ENCODE measurements around the gene ADIPOR2.

Gene ADIPOR2

DNA sequence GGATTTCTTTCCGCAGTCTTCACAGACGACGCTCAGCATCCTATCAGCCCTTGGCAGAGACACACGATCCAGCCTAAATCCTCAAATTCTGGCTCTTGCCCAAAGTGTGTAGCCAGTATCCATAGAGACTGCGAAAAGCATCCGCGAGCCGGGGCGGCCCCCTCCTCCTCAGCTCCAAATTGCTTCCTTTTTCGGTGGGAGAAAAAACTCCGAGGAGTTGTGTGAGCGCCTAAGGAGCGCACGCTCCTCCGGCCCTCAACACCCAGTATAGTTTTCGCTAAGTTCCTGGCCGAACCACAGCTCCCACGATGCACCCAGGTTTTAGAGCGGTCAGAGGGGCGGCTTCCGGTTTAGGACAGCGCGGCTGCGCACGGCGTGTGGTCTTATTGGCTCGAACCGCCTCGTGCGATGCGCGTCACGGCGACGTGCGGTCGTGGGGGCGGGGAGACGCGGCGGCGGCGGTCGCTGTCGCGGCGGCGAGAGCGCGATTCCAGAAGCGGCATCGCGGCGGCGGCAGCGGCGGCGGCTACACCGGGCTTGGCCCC, at the start of gene ADIPOR2:
TSS of gene ADIPOR2 (plus strand) at position 493 of the 545 bp plus-strand sequence. CDS start 63,274 bp downstream, outside the sequence.
- peak; percentile 97 for DNase-seq (ENCODE audit: low spot score)

DNA sequence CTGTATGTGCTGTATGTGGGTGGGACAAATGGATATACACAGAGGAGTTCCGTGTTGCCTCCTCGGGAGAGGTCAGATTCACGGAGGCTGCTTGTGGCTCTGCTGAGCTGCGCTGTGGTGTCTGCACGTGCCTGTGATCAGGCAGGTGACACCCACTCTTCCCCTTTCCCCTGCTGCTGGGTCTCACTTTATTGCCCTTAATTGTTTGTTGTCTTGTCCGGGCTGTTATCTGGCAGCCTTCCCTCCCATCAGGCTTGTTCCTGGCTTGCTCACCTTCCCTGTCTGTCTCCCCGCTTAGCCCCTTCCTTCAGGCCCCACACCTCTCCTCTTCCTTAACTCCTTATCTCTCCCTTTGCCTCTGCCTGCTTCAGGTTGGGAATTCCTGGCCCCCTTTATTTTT, 48.4 kb upstream of the ADIPOR2 start:
- no peak for DNase-seq (ENCODE audit: low spot score)

DNA sequence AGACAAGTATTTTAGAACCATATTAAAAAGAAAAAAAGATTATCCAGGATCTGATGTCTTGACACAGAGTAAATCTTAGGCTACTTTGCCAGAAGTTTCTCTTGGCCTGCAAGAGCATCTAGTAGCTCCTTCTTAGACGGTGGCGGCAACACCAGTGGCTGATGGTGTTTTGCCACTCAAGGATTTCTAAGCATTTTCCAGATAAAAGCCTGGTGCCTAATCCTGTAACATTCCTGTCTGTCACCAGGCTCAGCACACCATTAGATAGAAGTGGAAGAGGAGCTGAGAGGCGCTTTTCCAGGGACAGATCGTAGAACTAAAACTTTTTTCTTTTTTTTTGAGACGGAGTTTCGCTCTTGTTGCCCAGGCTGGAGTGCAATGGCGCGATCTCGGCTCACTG, 47.8 kb upstream of the ADIPOR2 start:
- DNase-seq (ENCODE audit: low spot score), result no peak

DNA sequence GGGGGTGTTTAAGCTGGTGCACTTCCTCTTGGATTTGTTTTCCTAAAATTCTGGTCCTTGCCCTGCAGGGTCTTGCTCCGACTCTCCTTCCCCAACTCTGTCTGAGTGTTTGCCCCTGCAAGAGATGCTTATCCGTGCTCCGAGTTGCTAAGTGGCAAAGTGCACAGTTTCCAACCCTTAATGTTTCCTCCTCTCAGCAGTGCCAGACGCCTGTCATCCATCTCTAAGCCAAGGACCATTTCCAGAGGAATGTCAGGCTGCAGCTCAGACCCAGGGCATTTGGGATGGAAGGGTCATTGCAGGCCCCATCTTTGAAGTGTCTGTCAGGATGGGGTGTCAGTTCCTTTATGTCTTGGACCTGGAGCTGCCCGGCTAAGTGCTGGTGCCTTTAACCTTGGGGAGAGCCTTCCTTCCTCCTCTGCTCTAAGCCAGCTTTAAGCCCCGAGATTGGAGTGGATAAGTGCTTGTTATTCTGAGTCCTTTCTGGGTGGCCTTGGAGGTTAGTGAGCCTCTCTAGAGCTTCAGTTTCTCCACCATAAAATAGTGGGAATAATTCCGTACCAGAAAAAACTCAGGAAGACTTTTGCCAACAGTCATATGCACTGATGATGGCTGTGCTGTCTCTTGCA, 46.9 kb upstream of the ADIPOR2 start:
- DNase-seq (ENCODE audit: low spot score), result no peak

- no peak for DNase-seq (ENCODE audit: low spot score)
Observed at GRCh38 chr12:1644534-1645438, 46.1 kb upstream of the ADIPOR2 start.

DNA sequence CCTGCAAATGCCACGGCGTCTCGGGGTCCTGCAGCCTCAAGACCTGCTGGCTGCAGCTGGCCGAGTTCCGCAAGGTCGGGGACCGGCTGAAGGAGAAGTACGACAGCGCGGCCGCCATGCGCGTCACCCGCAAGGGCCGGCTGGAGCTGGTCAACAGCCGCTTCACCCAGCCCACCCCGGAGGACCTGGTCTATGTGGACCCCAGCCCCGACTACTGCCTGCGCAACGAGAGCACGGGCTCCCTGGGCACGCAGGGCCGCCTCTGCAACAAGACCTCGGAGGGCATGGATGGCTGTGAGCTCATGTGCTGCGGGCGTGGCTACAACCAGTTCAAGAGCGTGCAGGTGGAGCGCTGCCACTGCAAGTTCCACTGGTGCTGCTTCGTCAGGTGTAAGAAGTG, 45.1 kb upstream of the ADIPOR2 start:
- no peak for DNase-seq (ENCODE audit: low spot score)

GRCh38 chr12:1646569-1647284, 44.1 kb upstream of the ADIPOR2 start:
- DNase-seq (ENCODE audit: low spot score), result no peak

DNA sequence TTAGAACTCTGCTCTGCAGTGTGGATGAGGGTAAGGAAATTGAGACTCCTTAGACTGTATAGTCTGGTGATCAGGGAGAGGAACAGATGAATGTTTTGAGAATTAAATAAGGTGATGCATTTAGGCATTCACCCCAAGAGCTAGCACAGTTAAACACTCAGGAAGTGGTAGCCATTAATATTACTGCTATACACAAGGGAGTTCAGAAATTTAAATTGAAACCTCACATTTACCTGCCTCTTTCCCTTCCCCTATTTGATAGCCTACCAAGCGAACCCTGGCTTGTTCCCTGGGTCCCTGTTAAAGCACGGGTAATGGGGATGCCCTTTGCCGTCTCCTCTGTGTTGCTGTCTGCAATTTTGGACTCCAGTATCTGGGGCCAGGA, 43.6 kb upstream of the ADIPOR2 start:
- DNase-seq (ENCODE audit: low spot score), result no peak

DNA sequence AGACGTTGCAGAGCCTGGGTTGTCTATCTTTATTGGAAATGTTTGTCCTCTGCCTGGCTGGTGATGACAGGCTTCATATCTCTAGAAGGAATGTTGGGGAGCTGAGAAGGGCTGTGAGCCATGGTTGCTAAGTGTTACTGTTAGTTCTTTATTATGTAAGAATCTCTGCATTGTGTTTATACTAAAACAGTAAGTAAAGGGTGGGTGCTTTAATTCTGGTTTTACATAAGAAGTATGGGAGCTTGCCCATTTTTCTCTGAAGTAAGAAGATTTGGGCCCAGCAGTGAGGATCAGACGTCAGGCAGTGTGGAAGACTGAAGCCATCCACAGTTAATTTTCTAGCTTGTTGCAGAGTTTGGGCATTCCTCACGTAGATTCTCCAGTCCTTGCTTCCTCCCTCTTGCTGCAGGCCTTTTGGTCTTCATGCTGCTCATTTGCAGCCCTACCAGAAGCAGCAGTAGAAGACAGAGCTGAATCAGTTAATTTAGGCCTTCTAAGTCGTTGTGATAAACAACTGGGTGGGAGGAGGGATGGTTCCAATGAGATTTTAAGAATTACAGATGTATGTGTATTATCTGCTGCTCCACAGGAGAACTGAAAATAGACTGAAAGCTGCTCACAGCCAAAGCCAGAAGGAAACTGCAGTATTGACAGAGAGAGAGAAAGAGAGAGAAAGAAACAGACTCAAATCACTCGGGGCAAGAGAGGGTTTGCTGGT, 40.5 kb upstream of the ADIPOR2 start:
- no peak for DNase-seq (ENCODE audit: low spot score)

DNA sequence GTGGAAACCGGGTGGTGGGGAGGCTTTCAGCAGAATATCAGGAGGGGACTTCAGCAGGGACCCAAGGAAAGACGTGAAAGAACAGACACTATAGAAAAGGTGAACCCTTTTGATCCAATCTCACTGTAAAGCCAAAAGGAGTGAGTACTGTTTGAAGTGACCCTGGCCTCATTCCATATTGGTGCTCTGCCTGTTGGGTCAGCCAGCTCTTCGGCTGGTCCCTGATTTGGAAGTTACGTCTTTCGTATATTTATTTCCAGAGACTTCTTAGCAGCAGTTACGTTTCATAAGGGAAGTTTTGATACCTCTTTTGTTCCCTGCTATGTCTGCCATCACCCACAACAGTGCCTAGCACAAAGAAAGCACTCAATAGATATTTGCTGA, 39.9 kb upstream of the ADIPOR2 start:
- DNase-seq (ENCODE audit: low spot score), result no peak

DNA sequence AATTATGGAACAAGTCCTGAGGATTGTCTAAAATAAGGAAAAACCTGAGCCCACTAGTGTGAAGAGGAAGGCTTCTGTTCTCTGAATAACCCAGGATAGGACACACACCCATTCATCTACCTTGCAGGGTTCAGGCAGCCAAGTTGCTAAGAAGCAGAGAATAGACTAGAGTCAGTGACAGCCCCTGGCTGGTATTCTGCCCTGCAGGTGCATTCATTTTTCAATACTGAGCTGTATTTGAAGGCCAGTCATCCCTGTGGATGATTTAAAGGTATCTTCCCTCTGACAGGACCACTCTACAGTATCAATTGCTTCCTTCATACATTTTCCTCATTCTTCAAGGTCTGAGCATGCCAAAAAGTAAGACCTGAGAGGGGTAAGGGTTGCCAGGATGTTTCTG, 38.9 kb upstream of the ADIPOR2 start:
- no peak for DNase-seq (ENCODE audit: low spot score)

DNA sequence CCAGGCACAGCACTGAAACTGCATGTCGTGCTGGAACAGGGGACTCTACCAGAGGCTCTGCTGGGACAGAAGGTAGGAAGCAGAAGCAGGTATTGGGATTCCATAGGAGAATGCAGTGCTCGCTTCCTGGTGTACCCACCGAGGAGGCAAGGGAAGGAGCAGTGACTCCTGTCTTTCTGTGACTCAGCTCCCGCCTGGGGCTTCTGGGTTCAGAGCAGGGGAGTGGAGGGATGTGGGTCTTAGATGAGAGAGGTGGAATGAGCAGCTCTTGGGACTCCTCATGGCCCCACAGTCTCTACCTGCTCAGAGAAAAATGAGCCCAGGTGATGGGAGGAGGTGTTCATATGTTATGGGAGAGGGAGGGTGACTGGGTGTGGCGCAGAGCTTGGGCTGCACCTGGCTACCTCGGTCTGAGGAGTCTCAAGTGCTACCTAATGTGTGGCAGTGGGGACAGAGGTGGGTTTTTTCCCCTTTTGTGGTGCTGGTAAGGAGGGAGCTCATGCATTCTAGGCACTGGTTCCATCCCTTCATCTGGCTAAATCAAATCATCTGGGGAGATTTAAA, 35.6 kb upstream of the ADIPOR2 start:
- peak; percentile 12 for DNase-seq (ENCODE audit: low spot score)

DNA sequence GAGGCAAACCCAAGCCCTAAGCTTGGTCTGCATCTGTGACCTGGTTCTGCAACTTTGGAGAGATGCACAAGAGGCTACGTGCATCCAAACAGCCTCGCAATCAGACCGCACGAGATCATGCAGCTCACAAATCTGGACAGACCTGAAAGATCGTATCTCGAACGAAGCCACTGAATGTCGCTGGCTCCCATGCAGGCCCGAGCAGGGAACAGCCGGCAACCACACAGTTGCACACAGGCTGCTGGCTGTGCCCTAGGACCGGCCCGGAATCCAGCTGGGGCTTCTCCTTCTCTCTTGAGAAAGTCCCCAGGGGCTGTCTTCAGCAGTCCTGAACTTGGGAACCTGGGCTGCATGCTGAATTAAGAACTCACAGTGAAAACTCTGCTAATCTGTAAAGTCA, 34.0 kb upstream of the ADIPOR2 start:
- no peak for DNase-seq (ENCODE audit: low spot score)

DNA sequence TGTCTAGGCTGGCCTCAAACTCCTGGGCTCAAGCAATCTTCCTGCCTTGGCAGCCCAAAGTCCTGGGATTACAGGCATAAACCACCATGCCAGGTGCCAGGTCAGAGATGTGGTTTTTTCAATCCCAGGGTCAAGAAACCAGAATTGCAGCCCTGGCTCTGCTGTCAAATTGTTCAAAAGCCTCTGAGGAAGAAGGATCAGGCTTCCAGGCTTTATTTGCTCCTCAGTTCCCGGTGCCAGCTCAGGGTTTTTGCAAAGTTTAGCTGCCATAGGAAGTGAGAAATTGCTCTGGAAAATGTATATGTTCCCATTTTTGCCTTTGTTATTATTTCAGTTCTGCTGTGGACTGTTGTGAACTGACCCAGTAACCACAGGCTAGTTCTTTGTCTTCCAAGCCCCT, 33.2 kb upstream of the ADIPOR2 start:
- no peak for DNase-seq (ENCODE audit: low spot score)

DNA sequence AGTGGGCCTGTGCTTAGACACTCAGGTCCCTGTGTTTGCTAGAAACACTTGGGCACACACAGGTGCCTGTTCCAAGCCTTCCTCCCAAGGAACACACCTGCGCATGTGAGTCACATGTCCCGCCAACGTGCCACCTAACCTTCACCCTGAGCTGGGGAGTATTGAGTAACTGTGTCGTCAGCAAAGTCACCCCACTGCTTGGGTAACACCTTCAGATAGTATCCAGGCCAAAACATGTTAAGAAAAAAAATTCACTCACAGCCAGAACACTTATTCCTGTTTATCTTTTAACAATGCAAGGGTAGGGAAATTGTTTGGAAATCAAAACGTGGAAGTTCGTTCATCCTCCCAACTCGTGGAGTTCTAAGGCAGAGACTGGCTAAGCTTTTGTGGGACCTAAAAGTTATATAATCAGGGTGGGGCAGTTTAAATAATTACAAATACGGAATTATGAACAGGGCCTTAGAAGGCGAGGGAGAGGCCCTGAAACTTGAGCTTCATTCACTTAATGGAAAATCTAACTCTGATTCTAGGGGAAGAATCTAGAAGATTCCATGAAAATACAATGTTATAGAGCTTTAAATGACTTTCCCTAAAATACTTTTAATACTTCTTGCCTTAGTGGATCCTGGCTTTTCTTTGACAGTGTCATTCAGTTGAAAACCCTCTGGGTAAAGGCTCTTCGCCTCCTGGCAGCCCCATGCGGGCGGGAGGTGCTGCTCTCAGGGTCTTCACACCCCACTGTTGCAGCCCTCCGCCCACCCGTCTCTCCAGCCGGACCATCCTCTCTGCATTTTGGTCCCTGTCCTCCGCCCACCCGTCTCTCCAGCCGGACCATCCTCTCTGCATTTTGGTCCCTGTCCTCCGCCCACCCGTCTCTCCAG, 30.3 kb upstream of the ADIPOR2 start:
- DNase-seq (ENCODE audit: low spot score), result peak; percentile 57

DNA sequence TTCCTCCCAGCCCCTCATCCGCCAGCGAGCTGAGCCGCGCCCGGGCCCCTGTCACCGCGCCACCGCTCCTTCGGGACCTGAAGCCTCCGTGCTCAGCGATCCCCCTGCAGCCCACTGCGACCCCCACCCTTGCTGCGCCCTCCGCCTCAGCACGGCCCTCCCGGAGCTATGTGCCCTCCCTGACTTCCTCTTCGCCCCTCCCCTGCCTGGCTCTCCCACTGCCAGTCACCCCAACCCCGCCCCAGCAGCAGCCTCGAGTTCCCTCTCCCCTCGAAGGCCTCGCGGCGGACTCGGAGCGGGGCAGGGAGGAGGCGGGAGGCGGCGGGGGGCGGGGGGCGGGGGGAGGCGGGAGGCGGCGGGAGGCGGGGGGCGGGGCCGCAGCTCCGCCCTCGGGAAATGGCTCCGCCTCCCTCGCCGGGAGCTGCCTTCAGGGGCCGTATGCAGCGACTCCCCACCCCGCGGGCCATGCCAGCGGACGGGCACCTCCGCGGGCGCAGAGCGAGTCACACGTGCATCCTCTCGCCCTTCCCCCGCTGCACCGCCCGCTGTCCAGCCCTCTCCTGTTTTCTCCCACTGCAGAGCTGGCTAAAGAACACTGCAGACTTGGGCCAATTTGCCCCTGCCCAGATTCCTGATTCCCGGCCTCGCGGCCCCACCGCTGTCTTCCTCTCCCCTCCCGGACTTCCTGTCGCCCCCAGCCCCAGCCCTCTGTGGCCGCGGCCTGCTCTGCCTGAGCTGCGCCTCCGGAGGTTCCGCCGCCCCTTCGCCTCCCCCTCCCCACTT, 29.1 kb upstream of the ADIPOR2 start:
- peak; percentile 93 for DNase-seq (ENCODE audit: low spot score)

GRCh38 chr12:1662761-1663439, 28.0 kb upstream of the ADIPOR2 start:
- DNase-seq (ENCODE audit: low spot score), result peak; percentile 43

GRCh38 chr12:1663440-1664132, 27.3 kb upstream of the ADIPOR2 start:
- DNase-seq (ENCODE audit: low spot score), result no peak

- DNase-seq (ENCODE audit: low spot score), result no peak
Observed at GRCh38 chr12:1665366-1665765, 25.5 kb upstream of the ADIPOR2 start.
